Ramos (cell line): ENCODE results near the gene H6PD.
"Not testable (repeated sequence)": the region's sequence is repeated elsewhere in the genome, so short reads cannot be mapped to it uniquely, and the experiment has no call there.

Experiments used
- in situ Hi-C: fragments of 300-500 bp; cut with MboI; formaldehyde crosslinking; loops from one replicate; pipeline ENCODE4 v1.14.3; 2022; ENCODE audit warnings: low sequenced_read_pairs; ENCODE audit not compliant: unreplicated experiment

H6PD gene

GRCh38 chr1:9293241-9293532 is 58.6 kb downstream of the H6PD start:
- in situ Hi-C loops = no loop called here

- in situ Hi-C loops = no loop called here
These were observed 59.2 kb downstream of the H6PD start for GRCh38 chr1:9293533-9294404.

- in situ Hi-C loops = no loop called here
These were observed 59.8 kb downstream of the H6PD start for GRCh38 chr1:9294405-9294773.

- in situ Hi-C loops = no loop called here
These were observed 60.5 kb downstream of the H6PD start for GRCh38 chr1:9294910-9295636.

- in situ Hi-C loops = no loop called here
These were observed 61.3 kb downstream of the H6PD start for GRCh38 chr1:9295884-9296283.

GRCh38 chr1:9296850-9297249 is 62.3 kb downstream of the H6PD start:
- in situ Hi-C loops = no loop called here

GRCh38 chr1:9297831-9298230 is 63.3 kb downstream of the H6PD start:
- in situ Hi-C loops = no loop called here

GRCh38 chr1:9298282-9298681 is 63.7 kb downstream of the H6PD start:
- in situ Hi-C loops = no loop called here

- in situ Hi-C loops = not testable (repeated sequence)
These were observed 65.3 kb downstream of the H6PD start for GRCh38 chr1:9299571-9300541.

GRCh38 chr1:9300573-9300972 is 66.0 kb downstream of the H6PD start:
- in situ Hi-C loops = no loop called here

- in situ Hi-C loops = no loop called here
These were observed 68.4 kb downstream of the H6PD start for GRCh38 chr1:9302745-9303524.

GRCh38 chr1:9303916-9304315 is 69.3 kb downstream of the H6PD start:
- in situ Hi-C loops = no loop called here

GRCh38 chr1:9305216-9305615 is 70.6 kb downstream of the H6PD start:
- in situ Hi-C loops = no loop called here

GRCh38 chr1:9306006-9306405 is 71.4 kb downstream of the H6PD start:
- in situ Hi-C loops = no loop called here

GRCh38 chr1:9307303-9307702 is 72.7 kb downstream of the H6PD start:
- in situ Hi-C loops = no loop called here

GRCh38 chr1:9308236-9308785 is 73.7 kb downstream of the H6PD start:
- in situ Hi-C loops = no loop called here

GRCh38 chr1:9309080-9309479 is 74.5 kb downstream of the H6PD start:
- in situ Hi-C loops = no loop called here

GRCh38 chr1:9309991-9310390 is 75.4 kb downstream of the H6PD start:
- in situ Hi-C loops = no loop called here

GRCh38 chr1:9311029-9311428 is 76.5 kb downstream of the H6PD start:
- in situ Hi-C loops = no loop called here

GRCh38 chr1:9311479-9311878 is 76.9 kb downstream of the H6PD start:
- in situ Hi-C loops = no loop called here
